SK-N-SH treated with all-trans-retinoic acid at 6 μM for 48 hours (cell line): ENCODE results near the gene SDHA.

Experiments used
- ATAC-seq: fragments of 200-7000 bp; cut with Tn5 transposase; 3 replicates; pipeline ENCODE4 v1.9.1; 2020; ENCODE audit warnings: mild to moderate bottlenecking, moderate library complexity
- ARNTL ChIP-seq: fragments of 450-650 bp; formaldehyde crosslinking; IDR thresholded peaks from 2 replicates; pipeline ENCODE4 v1.5.0; 2020; ENCODE audit warnings: low read depth, mild to moderate bottlenecking, moderate library complexity, borderline replicate concordance
- BACH2 ChIP-seq: fragments of 250-450 bp; sonication (Bioruptor Pico); IDR thresholded peaks from 2 replicates; pipeline ENCODE4 v1.9.0; 2021; ENCODE audit warnings: mild to moderate bottlenecking, borderline replicate concordance
- CSDC2 ChIP-seq: fragments of 250-450 bp; sonication (Bioruptor Pico); IDR thresholded peaks from 2 replicates; pipeline ENCODE4 v1.5.0; 2020; ENCODE audit warnings: mild to moderate bottlenecking, moderate library complexity
- ESRRG ChIP-seq: fragments of 250-450 bp; sonication (Bioruptor Pico); IDR thresholded peaks from 2 replicates; pipeline ENCODE4 v1.6.1; 2021; ENCODE audit warnings: mild to moderate bottlenecking
- GLIS3 ChIP-seq: fragments of 250-450 bp; sonication (Bioruptor Pico); IDR thresholded peaks from 2 replicates; pipeline ENCODE4 v1.5.0; 2020; ENCODE audit warnings: mild to moderate bottlenecking, moderate library complexity
- ISL1 ChIP-seq: fragments of 250-450 bp; sonication (Bioruptor Pico); IDR thresholded peaks from 2 replicates; pipeline ENCODE4 v2.1.2; 2022; ENCODE audit warnings: mild to moderate bottlenecking, moderate library complexity
- OSR1 ChIP-seq: fragments of 250-450 bp; sonication (Bioruptor Pico); IDR thresholded peaks from 2 replicates; pipeline ENCODE4 v1.8.0; 2022; ENCODE audit warnings: moderate library complexity, mild to moderate bottlenecking, inconsistent platforms
- PPARA ChIP-seq: fragments of 250-450 bp; sonication (Bioruptor Pico); IDR thresholded peaks from 2 replicates; pipeline ENCODE4 v1.5.0; 2020; ENCODE audit warnings: mild to moderate bottlenecking, borderline replicate concordance
- SNAI2 ChIP-seq: fragments of 250-450 bp; sonication (Bioruptor Pico); IDR thresholded peaks from 2 replicates; pipeline ENCODE4 v1.5.0; 2020; ENCODE audit warnings: mild to moderate bottlenecking, moderate library complexity
- TCF4 ChIP-seq: fragments of 250-450 bp; sonication (Bioruptor Pico); IDR thresholded peaks from 2 replicates; pipeline ENCODE4 v1.8.0; 2021; ENCODE audit warnings: mild to moderate bottlenecking, moderate library complexity, borderline replicate concordance
- TOX ChIP-seq: fragments of 250-450 bp; sonication (Bioruptor Pico); IDR thresholded peaks from 2 replicates; pipeline ENCODE4 v1.8.0; 2021; ENCODE audit warnings: mild to moderate bottlenecking, moderate library complexity, borderline replicate concordance
- ZC3H10 ChIP-seq: fragments of 250-450 bp; sonication (Bioruptor Pico); IDR thresholded peaks from 2 replicates; pipeline ENCODE4 v1.5.1; 2021; ENCODE audit warnings: mild to moderate bottlenecking, moderate library complexity
- ZFP3 ChIP-seq: fragments of 250-450 bp; sonication (Bioruptor Pico); IDR thresholded peaks from 2 replicates; pipeline ENCODE4 v1.5.0; 2020; ENCODE audit warnings: mild to moderate bottlenecking, moderate library complexity
- ZFP30 ChIP-seq: fragments of 450-650 bp; formaldehyde crosslinking; IDR thresholded peaks from 2 replicates; pipeline ENCODE4 v1.5.0; 2022; ENCODE audit warnings: mild to moderate bottlenecking, moderate library complexity
- ZNF565 ChIP-seq: fragments of 450-650 bp; formaldehyde crosslinking; conservative IDR thresholded peaks from 2 replicates; pipeline ENCODE4 v1.5.0; 2020; ENCODE audit warnings: low read depth, mild to moderate bottlenecking, moderate library complexity
- ZNF70 ChIP-seq: fragments of 450-650 bp; formaldehyde crosslinking; IDR thresholded peaks from 2 replicates; pipeline ENCODE4 v1.5.0; 2020; ENCODE audit warnings: mild to moderate bottlenecking, moderate library complexity
- ZNF8 ChIP-seq: fragments of 450-650 bp; formaldehyde crosslinking; IDR thresholded peaks from 2 replicates; pipeline ENCODE4 v1.5.0; 2020; ENCODE audit warnings: mild to moderate bottlenecking, moderate library complexity
- TF ChIP-seq, protein P1 (sequence below): fragments of 250-450 bp; sonication (Bioruptor Pico); IDR thresholded peaks from 2 replicates; pipeline ENCODE4 v1.8.0; 2021; ENCODE audit warnings: low read depth, mild to moderate bottlenecking, moderate library complexity, borderline replicate concordance
- TF ChIP-seq, protein P2 (sequence below): fragments of 250-450 bp; sonication (Bioruptor Pico); IDR thresholded peaks from 2 replicates; pipeline ENCODE4 v1.5.1; 2021; ENCODE audit warnings: mild to moderate bottlenecking, moderate library complexity
- TF ChIP-seq, protein P3 (sequence below): fragments of 250-450 bp; sonication (Bioruptor Pico); IDR thresholded peaks from 2 replicates; pipeline ENCODE4 v1.8.0; 2020; ENCODE audit warnings: mild to moderate bottlenecking, moderate library complexity, borderline replicate concordance
- TF ChIP-seq, protein P4 (sequence below): fragments of 250-450 bp; sonication (Bioruptor Pico); IDR thresholded peaks from 2 replicates; pipeline ENCODE4 v1.5.0; 2020; ENCODE audit warnings: mild to moderate bottlenecking, moderate library complexity
- TF ChIP-seq, protein P5 (sequence below): fragments of 250-450 bp; sonication (Bioruptor Pico); IDR thresholded peaks from 2 replicates; pipeline ENCODE4 v1.5.1; 2020; ENCODE audit warnings: low read depth, mild to moderate bottlenecking, moderate library complexity

Gene SDHA

DNA sequence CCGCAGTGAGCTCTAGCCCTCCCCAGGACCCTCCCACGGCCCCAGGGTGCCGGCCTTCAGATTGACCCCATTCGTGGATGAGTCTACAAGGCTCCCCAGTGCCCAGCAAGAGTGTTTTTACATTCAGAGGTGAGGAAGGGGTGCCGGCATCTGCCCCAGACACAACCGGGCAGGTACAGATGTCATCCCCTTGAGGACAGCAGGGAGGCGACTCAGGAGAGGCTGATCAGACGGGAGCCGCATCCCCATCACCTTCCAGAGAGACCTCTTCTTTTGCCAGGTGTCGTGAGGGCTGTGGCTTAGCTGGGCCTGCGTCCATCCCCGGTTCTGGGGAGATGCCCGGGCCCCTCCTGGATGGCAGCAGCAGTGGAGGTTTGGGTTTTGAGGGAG is 31.1 kb upstream of the SDHA start:
- no peak for ATAC-seq
- TF ChIP-seq PPARA (CRISPR knock-in tag): no peak
- TF ChIP-seq CSDC2: no peak
- TF ChIP-seq, protein P1, sequence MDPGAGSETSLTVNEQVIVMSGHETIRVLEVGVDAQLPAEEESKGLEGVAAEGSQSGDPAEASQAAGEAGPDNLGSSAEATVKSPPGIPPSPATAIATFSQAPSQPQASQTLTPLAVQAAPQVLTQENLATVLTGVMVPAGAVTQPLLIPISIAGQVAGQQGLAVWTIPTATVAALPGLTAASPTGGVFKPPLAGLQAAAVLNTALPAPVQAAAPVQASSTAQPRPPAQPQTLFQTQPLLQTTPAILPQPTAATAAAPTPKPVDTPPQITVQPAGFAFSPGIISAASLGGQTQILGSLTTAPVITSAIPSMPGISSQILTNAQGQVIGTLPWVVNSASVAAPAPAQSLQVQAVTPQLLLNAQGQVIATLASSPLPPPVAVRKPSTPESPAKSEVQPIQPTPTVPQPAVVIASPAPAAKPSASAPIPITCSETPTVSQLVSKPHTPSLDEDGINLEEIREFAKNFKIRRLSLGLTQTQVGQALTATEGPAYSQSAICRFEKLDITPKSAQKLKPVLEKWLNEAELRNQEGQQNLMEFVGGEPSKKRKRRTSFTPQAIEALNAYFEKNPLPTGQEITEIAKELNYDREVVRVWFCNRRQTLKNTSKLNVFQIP (CRISPR knock-in tag): no peak
- TF ChIP-seq TCF4 (CRISPR knock-in tag): no peak
- TF ChIP-seq, protein P2, sequence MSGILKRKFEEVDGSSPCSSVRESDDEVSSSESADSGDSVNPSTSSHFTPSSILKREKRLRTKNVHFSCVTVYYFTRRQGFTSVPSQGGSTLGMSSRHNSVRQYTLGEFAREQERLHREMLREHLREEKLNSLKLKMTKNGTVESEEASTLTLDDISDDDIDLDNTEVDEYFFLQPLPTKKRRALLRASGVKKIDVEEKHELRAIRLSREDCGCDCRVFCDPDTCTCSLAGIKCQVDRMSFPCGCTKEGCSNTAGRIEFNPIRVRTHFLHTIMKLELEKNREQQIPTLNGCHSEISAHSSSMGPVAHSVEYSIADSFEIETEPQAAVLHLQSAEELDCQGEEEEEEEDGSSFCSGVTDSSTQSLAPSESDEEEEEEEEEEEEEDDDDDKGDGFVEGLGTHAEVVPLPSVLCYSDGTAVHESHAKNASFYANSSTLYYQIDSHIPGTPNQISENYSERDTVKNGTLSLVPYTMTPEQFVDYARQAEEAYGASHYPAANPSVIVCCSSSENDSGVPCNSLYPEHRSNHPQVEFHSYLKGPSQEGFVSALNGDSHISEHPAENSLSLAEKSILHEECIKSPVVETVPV (CRISPR knock-in tag): no peak
- TF ChIP-seq ZFP30: no peak
- no peak for TF ChIP-seq TOX (CRISPR knock-in tag)
- TF ChIP-seq ARNTL (CRISPR knock-in tag): no peak
- no peak for TF ChIP-seq BACH2 (CRISPR knock-in tag)
- TF ChIP-seq, protein P3, sequence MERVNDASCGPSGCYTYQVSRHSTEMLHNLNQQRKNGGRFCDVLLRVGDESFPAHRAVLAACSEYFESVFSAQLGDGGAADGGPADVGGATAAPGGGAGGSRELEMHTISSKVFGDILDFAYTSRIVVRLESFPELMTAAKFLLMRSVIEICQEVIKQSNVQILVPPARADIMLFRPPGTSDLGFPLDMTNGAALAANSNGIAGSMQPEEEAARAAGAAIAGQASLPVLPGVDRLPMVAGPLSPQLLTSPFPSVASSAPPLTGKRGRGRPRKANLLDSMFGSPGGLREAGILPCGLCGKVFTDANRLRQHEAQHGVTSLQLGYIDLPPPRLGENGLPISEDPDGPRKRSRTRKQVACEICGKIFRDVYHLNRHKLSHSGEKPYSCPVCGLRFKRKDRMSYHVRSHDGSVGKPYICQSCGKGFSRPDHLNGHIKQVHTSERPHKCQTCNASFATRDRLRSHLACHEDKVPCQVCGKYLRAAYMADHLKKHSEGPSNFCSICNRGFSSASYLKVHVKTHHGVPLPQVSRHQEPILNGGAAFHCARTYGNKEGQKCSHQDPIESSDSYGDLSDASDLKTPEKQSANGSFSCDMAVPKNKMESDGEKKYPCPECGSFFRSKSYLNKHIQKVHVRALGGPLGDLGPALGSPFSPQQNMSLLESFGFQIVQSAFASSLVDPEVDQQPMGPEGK (CRISPR knock-in tag): no peak
- no peak for TF ChIP-seq OSR1
- no peak for TF ChIP-seq ZNF70 (CRISPR knock-in tag)
- TF ChIP-seq, protein P4, sequence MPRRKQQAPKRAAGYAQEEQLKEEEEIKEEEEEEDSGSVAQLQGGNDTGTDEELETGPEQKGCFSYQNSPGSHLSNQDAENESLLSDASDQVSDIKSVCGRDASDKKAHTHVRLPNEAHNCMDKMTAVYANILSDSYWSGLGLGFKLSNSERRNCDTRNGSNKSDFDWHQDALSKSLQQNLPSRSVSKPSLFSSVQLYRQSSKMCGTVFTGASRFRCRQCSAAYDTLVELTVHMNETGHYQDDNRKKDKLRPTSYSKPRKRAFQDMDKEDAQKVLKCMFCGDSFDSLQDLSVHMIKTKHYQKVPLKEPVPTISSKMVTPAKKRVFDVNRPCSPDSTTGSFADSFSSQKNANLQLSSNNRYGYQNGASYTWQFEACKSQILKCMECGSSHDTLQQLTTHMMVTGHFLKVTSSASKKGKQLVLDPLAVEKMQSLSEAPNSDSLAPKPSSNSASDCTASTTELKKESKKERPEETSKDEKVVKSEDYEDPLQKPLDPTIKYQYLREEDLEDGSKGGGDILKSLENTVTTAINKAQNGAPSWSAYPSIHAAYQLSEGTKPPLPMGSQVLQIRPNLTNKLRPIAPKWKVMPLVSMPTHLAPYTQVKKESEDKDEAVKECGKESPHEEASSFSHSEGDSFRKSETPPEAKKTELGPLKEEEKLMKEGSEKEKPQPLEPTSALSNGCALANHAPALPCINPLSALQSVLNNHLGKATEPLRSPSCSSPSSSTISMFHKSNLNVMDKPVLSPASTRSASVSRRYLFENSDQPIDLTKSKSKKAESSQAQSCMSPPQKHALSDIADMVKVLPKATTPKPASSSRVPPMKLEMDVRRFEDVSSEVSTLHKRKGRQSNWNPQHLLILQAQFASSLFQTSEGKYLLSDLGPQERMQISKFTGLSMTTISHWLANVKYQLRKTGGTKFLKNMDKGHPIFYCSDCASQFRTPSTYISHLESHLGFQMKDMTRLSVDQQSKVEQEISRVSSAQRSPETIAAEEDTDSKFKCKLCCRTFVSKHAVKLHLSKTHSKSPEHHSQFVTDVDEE (CRISPR knock-in tag): no peak
- no peak for TF ChIP-seq ZNF8 (CRISPR knock-in tag)
- no peak for TF ChIP-seq ISL1 (CRISPR knock-in tag)
- TF ChIP-seq, protein P5, sequence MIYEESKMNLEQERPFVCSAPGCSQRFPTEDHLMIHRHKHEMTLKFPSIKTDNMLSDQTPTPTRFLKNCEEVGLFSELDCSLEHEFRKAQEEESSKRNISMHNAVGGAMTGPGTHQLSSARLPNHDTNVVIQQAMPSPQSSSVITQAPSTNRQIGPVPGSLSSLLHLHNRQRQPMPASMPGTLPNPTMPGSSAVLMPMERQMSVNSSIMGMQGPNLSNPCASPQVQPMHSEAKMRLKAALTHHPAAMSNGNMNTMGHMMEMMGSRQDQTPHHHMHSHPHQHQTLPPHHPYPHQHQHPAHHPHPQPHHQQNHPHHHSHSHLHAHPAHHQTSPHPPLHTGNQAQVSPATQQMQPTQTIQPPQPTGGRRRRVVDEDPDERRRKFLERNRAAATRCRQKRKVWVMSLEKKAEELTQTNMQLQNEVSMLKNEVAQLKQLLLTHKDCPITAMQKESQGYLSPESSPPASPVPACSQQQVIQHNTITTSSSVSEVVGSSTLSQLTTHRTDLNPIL (CRISPR knock-in tag): no peak
- TF ChIP-seq ZNF565 (CRISPR knock-in tag): no peak
- TF ChIP-seq ESRRG: no peak
- no peak for TF ChIP-seq SNAI2 (CRISPR knock-in tag)
- TF ChIP-seq GLIS3 (CRISPR knock-in tag): no peak
- TF ChIP-seq, all 23 proteins: peak for 0

DNA sequence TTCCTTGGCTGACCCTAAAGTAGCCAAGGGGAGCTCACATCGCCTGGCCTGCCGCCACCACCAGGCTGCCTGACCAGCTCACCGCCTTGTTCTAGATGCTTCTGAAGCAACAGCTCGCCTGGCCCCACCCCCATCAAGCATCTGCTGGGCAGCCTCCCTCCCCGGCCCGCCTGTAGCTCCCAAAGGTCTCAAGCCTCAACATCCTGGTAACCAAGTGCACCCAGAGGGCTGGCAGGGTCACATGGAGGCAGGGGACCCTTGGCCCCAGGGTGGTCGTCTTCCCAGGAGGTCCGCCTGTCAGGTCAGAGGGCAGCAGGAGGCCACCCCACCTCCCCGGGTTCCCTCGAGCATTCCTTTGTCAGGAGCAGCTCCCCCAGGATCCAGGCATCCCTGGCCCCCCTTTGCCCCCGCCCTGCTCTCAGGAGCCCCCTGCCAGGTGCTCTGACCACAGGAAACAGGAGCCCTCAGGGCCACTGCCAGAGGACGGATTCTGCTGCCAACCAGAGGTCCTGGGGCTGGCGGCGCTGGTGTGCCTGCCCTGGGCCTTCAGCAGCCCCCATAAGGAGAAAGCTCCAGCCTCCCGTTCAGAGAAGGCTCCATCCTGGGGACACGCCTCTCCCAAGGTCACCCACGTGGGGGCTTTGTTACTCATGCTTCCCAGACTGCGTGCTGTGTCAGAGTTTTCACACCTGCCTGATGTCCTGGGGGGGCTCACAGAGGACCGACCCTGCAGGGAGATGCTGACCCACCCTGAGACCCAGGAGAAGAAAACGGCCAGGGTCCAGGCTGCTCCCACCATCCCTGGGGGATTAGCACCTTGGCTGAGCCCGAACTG is 30.3 kb upstream of the SDHA start:
- no peak for TF ChIP-seq TCF4 (CRISPR knock-in tag)
- no peak for TF ChIP-seq ZFP30
- TF ChIP-seq ISL1 (CRISPR knock-in tag): no peak
- TF ChIP-seq, protein P5 (CRISPR knock-in tag): no peak
- TF ChIP-seq ZFP3 (CRISPR knock-in tag): no peak
- no peak for TF ChIP-seq TOX (CRISPR knock-in tag)
- TF ChIP-seq CSDC2: no peak
- no peak for TF ChIP-seq ZC3H10

More for the DNA sequence above, 30.3 kb upstream of the SDHA start:
- ATAC-seq: no peak
